Stimulated activated CD8-positive, alpha-beta memory T cell treated with anti-CD3 and anti-CD28 coated beads, Interleukin-15, amount 100 ng/mL, for 48 hours (primary cell): Measurements from ENCODE around the gene WARS2.

Experiments used
- DNase-seq, 2 donors: peaks; one replicate each; pipeline ENCODE4 v3.0.0-alpha.2; 2020; ENCODE audit warnings: low read depth in 2 of 2

The WARS2 gene

DNA sequence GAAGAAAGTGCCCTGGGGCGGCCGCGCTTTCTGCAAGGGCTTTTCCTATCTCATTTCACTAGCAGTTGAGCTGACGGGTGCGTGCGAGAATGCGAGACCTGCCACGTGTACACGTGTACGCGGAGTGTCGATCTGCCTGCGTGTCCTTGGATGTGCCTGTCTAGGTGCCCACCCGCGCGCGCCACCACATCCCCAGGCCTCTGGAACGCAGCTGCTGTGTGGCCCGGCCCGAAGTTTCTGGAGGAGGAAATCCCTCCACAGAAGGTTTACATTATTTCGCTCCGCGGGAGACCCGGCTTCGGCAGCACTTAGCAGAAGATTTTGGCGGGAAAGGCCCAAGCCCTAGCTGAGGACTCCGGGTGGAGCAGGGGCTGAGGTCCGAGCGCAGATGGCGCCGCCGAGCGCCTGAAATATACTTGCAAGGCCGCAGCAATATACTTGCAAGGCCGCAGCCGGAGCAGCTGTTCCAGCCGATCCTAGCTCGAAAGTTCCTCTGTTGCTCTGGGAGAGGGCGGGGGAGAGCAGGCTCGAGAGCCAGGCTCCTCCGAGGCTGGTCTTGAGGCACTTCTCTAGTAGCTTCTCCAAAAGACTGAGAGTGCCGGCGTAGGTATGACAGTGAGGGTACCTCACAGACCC lies 156.2 kb downstream of the WARS2 start:
- no peak for DNase-seq

- no peak for DNase-seq
Observed at GRCh38 chr1:118983558-118984041, 156.9 kb downstream of the WARS2 start.

- DNase-seq, result no peak
Observed at GRCh38 chr1:118982821-118983557, 157.5 kb downstream of the WARS2 start.

DNA sequence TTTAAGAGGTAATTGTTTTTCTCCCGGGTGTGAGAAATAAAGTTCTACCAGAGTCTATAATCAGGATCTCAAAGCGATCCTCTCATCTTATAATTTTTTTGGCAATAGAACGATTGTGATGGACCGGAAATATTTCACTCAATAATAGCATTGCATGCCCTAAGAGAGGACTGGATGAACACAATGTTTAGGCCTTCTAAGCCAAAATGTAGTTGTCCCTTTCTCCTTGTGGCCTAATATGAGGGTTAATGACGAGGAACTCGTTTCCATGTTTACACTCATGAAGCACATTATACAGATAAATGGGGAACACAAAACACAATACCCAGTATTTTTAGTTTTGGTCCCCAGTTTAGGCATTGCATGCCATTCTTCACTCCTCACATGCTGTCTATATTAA lies 158.2 kb downstream of the WARS2 start:
- no peak for DNase-seq

GRCh38 chr1:118981436-118981835 lies 159.0 kb downstream of the WARS2 start:
- DNase-seq, result no peak
